Measurements from ENCODE around the gene LMBR1. TPM values are rescaled to one million over a fixed set of nuclear protein-coding genes. Genes with fewer than 3 reads are reported as not detected.

Gene LMBR1
- total RNA-seq, 2 experiments from 2014 or later, result 114 to 136 TPM

- Histone ChIP-seq H3K4me3 (ENCODE audit: low read depth, low read length, poor library complexity, severe bottlenecking) (no peak overlapping the region), H3K9me3 (ENCODE audit: low read length) (no peaks in the 10 kb centered on the region), H3K9me2 (ENCODE audit: insufficient read depth, low read length) (no peaks in the 10 kb centered on the region), H3K27ac (ENCODE audit: low read depth, low read length, poor library complexity, severe bottlenecking) (no peak overlapping the region), H3K4me2 (ENCODE audit: low read length) (no peak overlapping the region), H3K79me2 (ENCODE audit: insufficient read depth, low read depth, low read length) (no peaks in the 10 kb centered on the region), H2AFZ (ENCODE audit: low read length) (no peak overlapping the region), H4K20me1 (ENCODE audit: insufficient read depth, low read length) (no peaks in the 10 kb centered on the region), H3K4me1 (ENCODE audit: insufficient read depth, low read length, poor library complexity, severe bottlenecking) (peaks cover 18% of the 10 kb centered on the region), H3K36me3 (ENCODE audit: insufficient read depth, low read length) (peaks cover 10% of the 10 kb centered on the region; the same call in 1 of the 2 replicates)
- ChIA-PET POLR2A (interaction anchor here (0.7 kb wide), 1 partner anchor 57 kb away, joined by 4 read pairs; no protein-coding TSS in a partner anchor), CTCF (ENCODE audit: unreplicated experiment) (no interaction called here)
- no peak for DNase-seq (ENCODE audit: low spot score)
- no TSS peak for BruUV-seq (replicated peaks)
- TF ChIP-seq EZH2phosphoT487 (IDR thresholded peaks at IDR 0.05; ENCODE audit: borderline replicate concordance, low read depth, low read length) (no peak), CTCF (conservative IDR thresholded peaks at IDR 0.05; ENCODE audit: low read length) (no peak)
- intact Hi-C loops (cut with micrococcal nuclease; ENCODE audit: unreplicated experiment), result no loop called here
Observed at GRCh38 chr7:156777364-156778069, 115.5 kb downstream of the LMBR1 start.

GRCh38 chr7:156776527-156776926 lies 116.5 kb downstream of the LMBR1 start:
- Histone ChIP-seq H3K9me2 (ENCODE audit: insufficient read depth, low read length) (no peaks in the 10 kb centered on the region), H3K4me3 (ENCODE audit: low read depth, low read length, poor library complexity, severe bottlenecking) (no peak overlapping the region), H3K79me2 (ENCODE audit: insufficient read depth, low read depth, low read length) (no peaks in the 10 kb centered on the region), H4K20me1 (ENCODE audit: insufficient read depth, low read length) (no peaks in the 10 kb centered on the region), H3K4me1 (ENCODE audit: insufficient read depth, low read length, poor library complexity, severe bottlenecking) (peaks cover 16% of the 10 kb centered on the region), H3K36me3 (ENCODE audit: insufficient read depth, low read length) (no peaks in the 10 kb centered on the region), H3K9me3 (ENCODE audit: low read length) (no peaks in the 10 kb centered on the region), H3K27ac (ENCODE audit: low read depth, low read length, poor library complexity, severe bottlenecking) (no peak overlapping the region), H2AFZ (ENCODE audit: low read length) (no peak overlapping the region), H3K4me2 (ENCODE audit: low read length) (no peak overlapping the region)
- TF ChIP-seq CTCF (conservative IDR thresholded peaks at IDR 0.05; ENCODE audit: low read length) (no peak), EZH2phosphoT487 (IDR thresholded peaks at IDR 0.05; ENCODE audit: borderline replicate concordance, low read depth, low read length) (no peak)
- no peak for DNase-seq (ENCODE audit: low spot score)
- ChIA-PET POLR2A (interaction anchor here (1.1 kb wide), 1 partner anchor 9 kb away, joined by 3 read pairs; no protein-coding TSS in a partner anchor), CTCF (ENCODE audit: unreplicated experiment) (no interaction called here)
- BruUV-seq (replicated peaks), result no TSS peak
- intact Hi-C loops (cut with micrococcal nuclease; ENCODE audit: unreplicated experiment), result no loop called here

- CTCF ChIA-PET (ENCODE audit: unreplicated experiment), result no interaction called here
- no peak for DNase-seq (ENCODE audit: low spot score)
- no TSS peak for BruUV-seq (replicated peaks)
Observed at GRCh38 chr7:156773966-156774365, 119.0 kb downstream of the LMBR1 start.

More at GRCh38 chr7:156773966-156774365, 119.0 kb downstream of the LMBR1 start:
- Histone ChIP-seq H3K4me2 (ENCODE audit: low read length) (no peak overlapping the region), H4K20me1 (ENCODE audit: insufficient read depth, low read length) (no peaks in the 10 kb centered on the region), H3K36me3 (ENCODE audit: insufficient read depth, low read length) (no peaks in the 10 kb centered on the region), H3K9me2 (ENCODE audit: insufficient read depth, low read length) (no peaks in the 10 kb centered on the region), H3K27ac (ENCODE audit: low read depth, low read length, poor library complexity, severe bottlenecking) (no peak overlapping the region), H2AFZ (ENCODE audit: low read length) (no peak overlapping the region), H3K4me1 (ENCODE audit: insufficient read depth, low read length, poor library complexity, severe bottlenecking) (no peaks in the 10 kb centered on the region), H3K79me2 (ENCODE audit: insufficient read depth, low read depth, low read length) (no peaks in the 10 kb centered on the region), H3K4me3 (ENCODE audit: low read depth, low read length, poor library complexity, severe bottlenecking) (no peak overlapping the region), H3K9me3 (ENCODE audit: low read length) (no peaks in the 10 kb centered on the region)
- intact Hi-C loops (cut with micrococcal nuclease; ENCODE audit: unreplicated experiment), result no loop called here
- POLR2A ChIA-PET, result interaction anchor here (0.8 kb wide), 1 partner anchor 38 kb away, joined by 3 read pairs; no protein-coding TSS in a partner anchor
- no peak for TF ChIP-seq CTCF (conservative IDR thresholded peaks at IDR 0.05; ENCODE audit: low read length)
- TF ChIP-seq EZH2phosphoT487 (IDR thresholded peaks at IDR 0.05; ENCODE audit: borderline replicate concordance, low read depth, low read length), result no peak
